Tibial artery (tissue), 4 donors: Measurements from ENCODE around the gene PPFIA2.

Source experiments
- DNase-seq, 2 donors: peaks; one replicate each; pipeline ENCODE4 v3.0.0-alpha.2; 2019
- H3K27ac ChIP-seq, 2 donors: fragments of 200-600 bp; sonication (generic) in 1 of 2; 1 replicate in 1 of 2; 2 replicates in 1 of 2; pipeline ENCODE4 v1.5.1; 2018 to 2019; ENCODE audit warnings: mild to moderate bottlenecking in 1 of 2
- H3K27me3 ChIP-seq, 2 donors: fragments of 200-600 bp; sonication (generic) in 1 of 2; one replicate each; pipeline versions ENCODE4 v1.5.1 to v1.6.0; 2016 to 2019
- H3K36me3 ChIP-seq, 3 donors: fragments of 200-600 bp; sonication (generic) in 2 of 3; one replicate each; pipeline ENCODE4 v1.5.1; 2016 to 2019; ENCODE audit warnings: mild to moderate bottlenecking in 2 of 3
- H3K4me1 ChIP-seq, 4 donors: fragments of 200-600 bp; sonication (generic) in 2 of 4; 1 replicate in 3 of 4; 2 replicates in 1 of 4; pipeline ENCODE4 v1.5.1; 2016 to 2019
- H3K4me3 ChIP-seq, 2 donors: fragments of 200-600 bp; sonication (generic) in 1 of 2; 1 replicate in 1 of 2; 2 replicates in 1 of 2; pipeline ENCODE4 v1.5.1; 2018 to 2019; ENCODE audit warnings: mild to moderate bottlenecking in 2 of 2
- H3K9me3 ChIP-seq, 3 donors: fragments of 200-600 bp; sonication (generic) in 1 of 3; one replicate each; pipeline ENCODE4 v1.5.1; 2016 to 2019
- intact Hi-C: fragments of 100-400 bp; cut with DNase I; formaldehyde crosslinking; loops from one replicate; pipeline ENCODE4 v1.15.0; 2023; ENCODE audit warnings: low total_unique reads
- TF ChIP-seq, protein P1 (sequence below), 2 experiments: fragments of 200-600 bp in 1 of 2; fragments of 450-650 bp in 1 of 2; IDR thresholded peaks; one replicate each; pipeline ENCODE4 v1.5.1; 2017 to 2019; ENCODE audit warnings: antibody characterized with exemption in 2 of 2, mild to moderate bottlenecking in 1 of 2, moderate library complexity in 1 of 2

PPFIA2 gene

DNA sequence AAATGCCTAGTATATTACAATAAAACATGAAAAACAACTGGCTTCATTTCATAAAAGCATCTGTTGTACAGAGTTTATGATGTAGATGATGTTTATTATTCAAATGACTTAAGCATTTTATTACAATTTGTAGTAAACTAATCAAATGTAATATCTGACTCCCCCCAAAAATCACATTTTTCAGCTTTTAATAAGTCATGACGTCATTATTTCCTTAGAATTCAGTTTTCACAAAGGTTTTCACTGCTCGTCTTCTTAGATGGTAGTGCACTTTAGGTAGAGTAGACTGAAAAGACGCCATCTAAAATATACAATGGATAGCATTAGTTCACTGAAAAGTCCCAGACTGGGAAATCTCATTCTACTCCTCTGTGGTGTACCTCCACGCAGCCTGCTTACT, 499.8 kb downstream of the PPFIA2 start:
- no peak for DNase-seq
- Histone ChIP-seq H3K27me3 (no peaks in the 10 kb centered on the region), H3K27ac (no peak overlapping the region), H3K36me3 (peaks cover 0 to 4% (median 0%) of the 10 kb centered on the region in 3 donors), H3K4me1 (no peaks in the 10 kb centered on the region), H3K4me3 (no peak overlapping the region), H3K9me3 (no peaks in the 10 kb centered on the region)
- intact Hi-C loops = no loop called here
- TF ChIP-seq, protein P1, sequence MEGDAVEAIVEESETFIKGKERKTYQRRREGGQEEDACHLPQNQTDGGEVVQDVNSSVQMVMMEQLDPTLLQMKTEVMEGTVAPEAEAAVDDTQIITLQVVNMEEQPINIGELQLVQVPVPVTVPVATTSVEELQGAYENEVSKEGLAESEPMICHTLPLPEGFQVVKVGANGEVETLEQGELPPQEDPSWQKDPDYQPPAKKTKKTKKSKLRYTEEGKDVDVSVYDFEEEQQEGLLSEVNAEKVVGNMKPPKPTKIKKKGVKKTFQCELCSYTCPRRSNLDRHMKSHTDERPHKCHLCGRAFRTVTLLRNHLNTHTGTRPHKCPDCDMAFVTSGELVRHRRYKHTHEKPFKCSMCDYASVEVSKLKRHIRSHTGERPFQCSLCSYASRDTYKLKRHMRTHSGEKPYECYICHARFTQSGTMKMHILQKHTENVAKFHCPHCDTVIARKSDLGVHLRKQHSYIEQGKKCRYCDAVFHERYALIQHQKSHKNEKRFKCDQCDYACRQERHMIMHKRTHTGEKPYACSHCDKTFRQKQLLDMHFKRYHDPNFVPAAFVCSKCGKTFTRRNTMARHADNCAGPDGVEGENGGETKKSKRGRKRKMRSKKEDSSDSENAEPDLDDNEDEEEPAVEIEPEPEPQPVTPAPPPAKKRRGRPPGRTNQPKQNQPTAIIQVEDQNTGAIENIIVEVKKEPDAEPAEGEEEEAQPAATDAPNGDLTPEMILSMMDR (IDR thresholded peaks at IDR 0.05) = no peak

DNA sequence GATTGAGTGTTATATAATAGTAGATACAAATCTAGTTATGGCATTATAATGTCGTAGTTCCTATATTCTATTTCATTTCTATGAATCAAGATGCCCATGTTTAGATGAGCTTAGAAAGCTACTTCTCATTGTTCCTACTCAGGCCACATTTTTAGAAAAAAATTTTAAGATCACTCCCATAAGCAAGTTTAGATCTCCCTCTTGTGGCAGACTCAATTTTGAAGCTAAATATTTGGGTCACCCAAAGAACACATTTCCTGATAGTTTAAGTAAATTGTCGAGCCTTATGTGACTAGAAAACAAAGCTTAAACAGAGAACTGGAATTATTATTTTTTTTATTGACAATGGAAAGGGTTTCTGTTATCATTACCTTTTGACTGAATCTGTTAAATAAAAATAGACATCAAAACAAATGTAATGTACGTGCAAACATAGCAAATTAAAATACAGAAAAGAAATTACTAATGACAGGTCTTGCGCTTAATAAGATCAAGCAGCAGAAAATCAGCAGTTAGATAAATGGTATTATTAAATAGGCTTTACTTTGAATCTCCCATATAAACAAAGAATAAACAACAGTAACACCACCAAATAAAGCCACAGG, 501.1 kb downstream of the PPFIA2 start:
- no peaks in the 10 kb centered on the region for H3K27me3 ChIP-seq
- no peaks in the 10 kb centered on the region for H3K9me3 ChIP-seq
- TF ChIP-seq, protein P1 (IDR thresholded peaks at IDR 0.05) = peak; percentile 35 to 49
- H3K27ac ChIP-seq = no peak overlapping the region
- no peak overlapping the region for H3K4me3 ChIP-seq
- intact Hi-C loops = no loop called here
- no peaks in the 10 kb centered on the region for H3K4me1 ChIP-seq
- DNase-seq = no peak
- H3K36me3 ChIP-seq = peaks cover 0 to 4% (median 0%) of the 10 kb centered on the region in 3 donors

DNA sequence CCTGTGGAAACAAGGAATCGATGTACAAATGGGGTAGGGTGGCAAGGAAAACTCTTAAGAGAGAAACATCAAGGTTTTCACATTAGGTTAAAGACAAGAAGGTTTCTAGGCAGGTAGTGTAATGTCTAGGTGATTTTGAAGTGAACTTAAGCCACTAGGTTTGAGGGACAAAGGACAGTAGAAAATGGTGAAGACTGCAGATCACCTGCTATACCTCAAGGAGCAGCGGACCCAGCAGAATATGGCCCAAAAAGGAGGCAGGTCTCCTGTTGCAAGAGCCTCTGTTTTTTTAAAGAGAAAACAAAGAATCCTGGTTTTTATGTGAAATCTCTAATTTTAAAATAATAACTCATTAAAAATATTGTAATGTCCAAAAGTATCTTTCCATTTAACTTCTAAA, 503.2 kb downstream of the PPFIA2 start:
- Histone ChIP-seq H3K4me1 (no peaks in the 10 kb centered on the region), H3K27me3 (no peaks in the 10 kb centered on the region), H3K4me3 (no peak overlapping the region), H3K36me3 (peaks cover 0 to 4% (median 0%) of the 10 kb centered on the region in 3 donors), H3K27ac (no peak overlapping the region), H3K9me3 (no peaks in the 10 kb centered on the region)
- DNase-seq = no peak
- TF ChIP-seq, protein P1 (IDR thresholded peaks at IDR 0.05) = no peak
- intact Hi-C loops = no loop called here

DNA sequence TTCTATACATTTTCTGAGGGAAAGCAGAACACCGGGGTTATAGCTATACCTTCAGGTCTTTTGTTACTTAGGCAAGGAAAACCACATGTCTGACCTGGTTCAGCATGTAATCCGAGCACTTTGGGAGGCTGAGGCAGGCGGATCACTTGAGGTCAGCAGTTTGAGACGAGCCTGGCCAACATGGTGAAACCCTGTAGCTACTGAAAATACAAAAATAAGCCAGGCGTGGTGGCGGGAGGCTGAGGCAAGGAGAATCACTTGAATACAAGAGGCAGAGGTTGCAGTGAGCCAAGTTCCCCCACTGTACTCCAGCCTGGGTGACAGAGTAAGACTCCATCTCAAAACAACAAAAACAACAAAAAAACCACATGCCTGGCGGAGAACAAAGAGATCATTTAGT, 503.7 kb downstream of the PPFIA2 start:
- TF ChIP-seq, protein P1 (IDR thresholded peaks at IDR 0.05) = no peak
- no peaks in the 10 kb centered on the region for H3K4me1 ChIP-seq
- intact Hi-C loops = no loop called here
- H3K4me3 ChIP-seq = no peak overlapping the region
- DNase-seq = no peak
- H3K36me3 ChIP-seq = peaks cover 0 to 4% (median 0%) of the 10 kb centered on the region in 3 donors
- no peaks in the 10 kb centered on the region for H3K27me3 ChIP-seq
- H3K9me3 ChIP-seq = no peaks in the 10 kb centered on the region
- H3K27ac ChIP-seq = no peak overlapping the region

DNA sequence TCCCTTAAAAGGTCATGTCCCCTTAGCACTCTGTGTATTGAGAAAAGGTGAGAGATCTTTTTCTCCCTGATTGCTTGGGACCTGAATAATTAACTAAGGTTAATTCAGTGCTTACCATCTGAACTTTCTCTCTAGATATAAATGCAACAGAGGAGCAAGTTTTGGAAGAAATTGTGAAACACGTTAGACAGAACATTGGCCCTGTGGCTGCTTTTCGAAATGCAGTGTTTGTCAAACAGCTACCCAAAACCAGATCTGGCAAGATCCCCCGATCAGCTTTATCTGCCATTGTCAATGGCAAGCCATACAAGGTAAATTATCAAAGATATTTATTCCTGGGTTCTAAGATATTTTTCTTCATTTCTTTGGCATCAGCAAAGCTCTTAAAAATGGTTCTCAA, 505.8 kb downstream of the PPFIA2 start:
- DNase-seq = no peak
- no peaks in the 10 kb centered on the region for H3K36me3 ChIP-seq
- TF ChIP-seq, protein P1 (IDR thresholded peaks at IDR 0.05) = no peak
- no peaks in the 10 kb centered on the region for H3K9me3 ChIP-seq
- H3K27me3 ChIP-seq = no peaks in the 10 kb centered on the region
- H3K4me1 ChIP-seq = no peaks in the 10 kb centered on the region
- H3K4me3 ChIP-seq = no peak overlapping the region
- intact Hi-C loops = no loop called here
- H3K27ac ChIP-seq = no peak overlapping the region

DNA sequence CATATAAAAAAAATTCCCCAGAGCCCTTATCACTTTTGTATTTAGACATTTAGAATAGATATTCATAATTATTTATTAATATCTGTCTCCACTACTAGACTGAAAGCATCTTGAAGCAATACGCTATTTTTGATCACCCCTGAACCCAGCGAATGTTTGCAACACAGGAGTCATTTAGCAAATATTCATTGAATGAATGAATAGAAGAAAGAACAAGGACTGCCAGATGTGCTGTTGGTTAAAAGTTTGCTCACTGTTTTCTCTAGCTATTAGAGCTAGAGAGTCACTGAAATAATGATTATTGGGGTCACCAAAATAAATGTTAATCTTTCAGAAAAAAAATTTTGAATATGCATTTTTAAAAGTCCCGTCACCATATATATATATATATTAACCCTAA, 506.9 kb downstream of the PPFIA2 start:
- Histone ChIP-seq H3K27me3 (no peaks in the 10 kb centered on the region), H3K4me3 (no peak overlapping the region), H3K27ac (no peak overlapping the region), H3K4me1 (no peaks in the 10 kb centered on the region), H3K36me3 (no peaks in the 10 kb centered on the region), H3K9me3 (no peaks in the 10 kb centered on the region)
- no peak for DNase-seq
- TF ChIP-seq, protein P1 (IDR thresholded peaks at IDR 0.05) = no peak
- intact Hi-C loops = no loop called here
